ENCODE results near the gene KLHDC7A.
"Not testable (repeated sequence)": the region's sequence is repeated elsewhere in the genome, so short reads cannot be mapped to it uniquely, and the experiment has no call there.

KLHDC7A gene

DNA sequence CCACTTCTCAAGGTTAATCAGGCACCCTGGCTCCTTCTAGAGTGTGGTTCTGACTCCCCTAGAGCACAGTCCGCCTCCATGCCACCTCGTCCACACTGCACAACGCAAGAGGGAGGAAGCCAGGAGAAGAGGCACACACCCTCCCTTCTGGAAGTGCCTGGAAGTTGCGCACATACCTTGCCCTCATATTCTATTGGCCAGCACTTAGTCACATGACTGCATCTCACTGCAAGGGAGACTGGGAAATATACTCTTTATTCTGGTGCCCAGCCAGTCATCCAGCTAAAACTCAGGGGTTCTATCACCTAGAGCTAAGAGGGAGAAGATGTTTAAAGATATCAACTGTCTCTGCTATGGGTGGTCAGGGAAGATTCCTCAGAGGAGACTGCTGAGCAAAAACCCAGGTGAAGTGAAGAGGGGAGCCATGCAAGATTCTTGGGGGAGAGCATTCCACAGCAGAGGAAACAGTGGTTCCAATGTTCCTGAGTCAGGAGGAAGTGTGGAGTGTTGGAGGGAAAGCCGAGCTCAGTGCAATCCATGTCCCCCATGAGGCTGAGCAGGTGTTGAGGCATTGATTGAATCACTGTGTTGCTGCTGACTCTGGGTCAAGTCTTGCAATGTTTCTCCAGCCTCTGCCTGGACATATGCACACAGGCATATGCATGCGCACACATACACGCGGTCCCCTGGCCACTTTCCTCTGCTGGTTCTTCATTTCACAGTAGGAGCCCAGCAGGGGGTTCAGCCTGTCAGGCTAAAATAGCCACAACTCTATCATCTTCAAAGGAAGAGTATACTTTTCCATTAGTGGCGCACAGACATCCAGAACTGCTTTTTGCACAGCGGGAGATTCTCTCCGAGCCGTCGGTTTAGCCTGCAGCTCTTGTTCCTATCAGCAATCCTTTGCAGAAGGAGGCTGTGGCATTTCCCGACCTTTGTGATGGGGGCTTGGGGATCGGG lies 22.3 kb upstream of the KLHDC7A start:
- H3K27me3 ChIP-seq (ENCODE audit: control insufficient read depth, insufficient read depth, low read length): no peaks in the 10 kb centered on the region
- WGBS (ENCODE audit: insufficient coverage, insufficient read length): no CpG with 5 or more reads among the region's 15 CpGs
- H3K4me1 ChIP-seq (ENCODE audit: control insufficient read depth, insufficient read depth, low read length): no peaks in the 10 kb centered on the region
- DNase-seq (ENCODE audit: low read depth, low spot score): no peak
- no peaks in the 10 kb centered on the region for H3K36me3 ChIP-seq (ENCODE audit: control insufficient read depth, insufficient read depth, low read length)
- H3K4me3 ChIP-seq (ENCODE audit: low read length): no peak overlapping the region
- H3K27ac ChIP-seq (ENCODE audit: low read length): no peak overlapping the region
- no peaks in the 10 kb centered on the region for H3K9me3 ChIP-seq (ENCODE audit: control insufficient read depth, insufficient read depth, low read length)

DNA sequence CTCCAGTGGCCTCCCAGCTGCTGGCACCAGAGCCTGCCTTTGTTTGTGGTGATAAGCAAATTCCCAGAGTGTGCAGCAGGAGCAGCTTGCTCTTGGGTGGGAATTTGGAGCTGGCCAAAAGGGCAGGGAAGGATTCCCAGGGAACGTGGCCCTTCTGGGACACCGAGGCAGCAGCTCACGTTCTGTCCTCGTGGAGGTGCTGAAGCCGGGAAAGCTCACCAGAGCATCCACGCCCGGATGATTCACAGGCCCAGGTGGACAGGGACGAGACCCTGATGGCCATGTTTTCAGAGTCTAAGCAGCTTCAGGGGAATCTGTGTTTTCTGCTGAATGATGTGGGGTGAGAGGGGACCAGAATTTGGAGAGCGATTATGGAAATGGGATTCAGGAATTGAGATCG lies 19.1 kb upstream of the KLHDC7A start:
- Histone ChIP-seq H3K27ac (ENCODE audit: low read length) (no peak overlapping the region), H3K4me3 (ENCODE audit: low read length) (no peak overlapping the region), H3K9me3 (ENCODE audit: control insufficient read depth, insufficient read depth, low read length) (no peaks in the 10 kb centered on the region), H3K36me3 (ENCODE audit: control insufficient read depth, insufficient read depth, low read length) (no peaks in the 10 kb centered on the region), H3K27me3 (ENCODE audit: control insufficient read depth, insufficient read depth, low read length) (no peaks in the 10 kb centered on the region), H3K4me1 (ENCODE audit: control insufficient read depth, insufficient read depth, low read length) (no peaks in the 10 kb centered on the region)
- no peak for DNase-seq (ENCODE audit: low read depth, low spot score)
- no CpG with 5 or more reads among the region's 10 CpGs for WGBS (ENCODE audit: insufficient coverage, insufficient read length)

DNA sequence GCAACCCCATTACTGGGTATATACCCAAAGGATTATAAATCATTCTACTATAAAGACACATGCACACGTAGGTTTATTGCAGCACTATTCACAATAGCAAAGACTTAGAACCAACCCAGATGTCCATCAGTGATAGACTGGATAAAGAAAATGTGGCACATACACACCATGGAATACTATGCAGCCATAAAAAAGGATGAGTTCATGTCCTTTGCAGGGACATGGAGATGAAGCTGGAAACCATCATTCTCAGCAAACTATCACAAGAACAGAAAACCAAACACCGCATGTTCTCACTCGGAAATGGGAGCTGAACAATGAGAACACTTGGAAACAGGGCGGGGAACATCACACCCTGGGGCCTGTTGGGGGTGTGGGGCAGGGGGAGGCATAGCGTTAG lies 18.2 kb upstream of the KLHDC7A start:
- no CpG with 5 or more reads among the region's 5 CpGs for WGBS (ENCODE audit: insufficient coverage, insufficient read length)
- H3K4me3 ChIP-seq (ENCODE audit: low read length); H3K9me3 ChIP-seq (ENCODE audit: control insufficient read depth, insufficient read depth, low read length); H3K4me1 ChIP-seq (ENCODE audit: control insufficient read depth, insufficient read depth, low read length); H3K27me3 ChIP-seq (ENCODE audit: control insufficient read depth, insufficient read depth, low read length); H3K27ac ChIP-seq (ENCODE audit: low read length); DNase-seq (ENCODE audit: low read depth, low spot score); H3K36me3 ChIP-seq (ENCODE audit: control insufficient read depth, insufficient read depth, low read length): not testable (repeated sequence)

DNA sequence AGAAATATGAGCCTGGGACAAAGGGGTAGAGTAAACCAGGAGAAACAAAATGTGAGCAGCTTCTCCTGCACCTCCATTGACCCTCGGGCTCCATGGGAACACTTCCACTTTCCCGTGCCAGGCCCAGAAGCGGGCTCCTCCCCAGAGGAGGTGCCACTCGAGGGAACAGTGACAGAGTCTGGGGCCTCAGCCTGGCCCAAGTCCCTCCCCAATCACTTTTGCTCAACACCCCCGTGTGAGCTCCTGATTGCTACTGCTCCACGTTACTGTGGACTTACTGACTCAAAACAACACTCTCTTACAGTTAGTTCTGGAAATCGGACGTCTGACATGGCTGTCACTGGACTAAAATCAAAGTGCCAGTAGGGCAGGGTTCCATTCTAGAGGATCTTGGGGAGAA lies 17.7 kb upstream of the KLHDC7A start:
- DNase-seq (ENCODE audit: low read depth, low spot score): no peak
- Histone ChIP-seq H3K27ac (ENCODE audit: low read length) (no peak overlapping the region), H3K36me3 (ENCODE audit: control insufficient read depth, insufficient read depth, low read length) (no peaks in the 10 kb centered on the region), H3K4me1 (ENCODE audit: control insufficient read depth, insufficient read depth, low read length) (no peaks in the 10 kb centered on the region), H3K9me3 (ENCODE audit: control insufficient read depth, insufficient read depth, low read length) (no peaks in the 10 kb centered on the region), H3K27me3 (ENCODE audit: control insufficient read depth, insufficient read depth, low read length) (no peaks in the 10 kb centered on the region), H3K4me3 (ENCODE audit: low read length) (no peak overlapping the region)
- WGBS (ENCODE audit: insufficient coverage, insufficient read length): no CpG with 5 or more reads among the region's 8 CpGs

DNA sequence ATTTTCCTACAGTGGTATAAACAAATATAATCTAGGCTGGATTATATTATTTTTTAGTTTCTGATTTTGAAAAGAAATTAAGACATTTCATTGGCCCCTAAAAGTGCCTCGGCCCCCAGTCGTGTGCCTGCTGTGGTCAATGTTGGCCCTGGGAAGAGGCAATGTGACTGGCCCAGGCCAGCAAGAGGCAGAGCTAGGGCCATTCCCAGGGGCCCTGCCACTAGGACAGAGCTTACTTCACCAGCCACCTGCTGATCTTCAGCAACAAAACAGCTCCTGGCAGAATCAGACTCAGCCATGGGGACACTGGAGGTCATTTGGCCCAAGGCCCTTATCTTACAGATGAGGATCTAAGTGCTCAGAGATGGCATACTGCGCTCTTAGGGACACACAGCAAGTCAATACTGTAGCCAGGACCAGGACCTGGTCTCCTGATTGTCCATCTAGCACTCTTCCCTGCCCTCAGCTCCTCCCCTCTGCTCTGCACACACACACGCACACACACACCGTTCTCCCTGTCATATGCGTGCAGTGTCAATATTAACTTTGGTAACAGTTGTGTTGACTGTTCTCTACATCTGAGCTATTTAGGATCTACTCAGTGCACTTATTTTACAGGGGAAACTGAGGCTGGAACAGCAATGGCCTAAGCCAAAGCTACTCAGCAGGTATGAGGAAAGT lies 16.6 kb upstream of the KLHDC7A start:
- Histone ChIP-seq H3K4me3 (ENCODE audit: low read length) (no peak overlapping the region), H3K27me3 (ENCODE audit: control insufficient read depth, insufficient read depth, low read length) (no peaks in the 10 kb centered on the region), H3K9me3 (ENCODE audit: control insufficient read depth, insufficient read depth, low read length) (no peaks in the 10 kb centered on the region), H3K4me1 (ENCODE audit: control insufficient read depth, insufficient read depth, low read length) (no peaks in the 10 kb centered on the region), H3K27ac (ENCODE audit: low read length) (no peak overlapping the region), H3K36me3 (ENCODE audit: control insufficient read depth, insufficient read depth, low read length) (no peaks in the 10 kb centered on the region)
- WGBS (ENCODE audit: insufficient coverage, insufficient read length): no CpG with 5 or more reads among the region's 6 CpGs
- no peak for DNase-seq (ENCODE audit: low read depth, low spot score)

DNA sequence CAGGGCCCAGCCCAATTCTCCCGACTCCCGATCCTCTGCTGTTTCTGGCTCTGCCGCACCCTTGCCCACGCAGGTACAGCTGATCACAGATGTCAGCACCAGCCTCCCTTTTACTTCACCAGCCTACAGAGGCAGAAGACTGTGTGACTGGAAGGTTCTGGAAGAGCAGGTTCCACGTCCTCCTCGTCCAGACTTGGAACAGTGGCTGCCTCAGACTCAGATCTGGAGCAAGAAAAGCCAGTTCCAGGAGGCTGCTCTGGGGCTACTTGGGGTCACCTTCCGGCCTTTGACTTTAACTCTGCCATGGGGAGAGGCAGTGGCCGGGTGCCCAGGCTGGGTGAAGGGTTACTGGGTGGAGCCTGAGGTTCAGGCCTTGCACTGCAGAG lies 16.1 kb upstream of the KLHDC7A start:
- Histone ChIP-seq H3K4me1 (ENCODE audit: control insufficient read depth, insufficient read depth, low read length) (no peaks in the 10 kb centered on the region), H3K9me3 (ENCODE audit: control insufficient read depth, insufficient read depth, low read length) (no peaks in the 10 kb centered on the region), H3K4me3 (ENCODE audit: low read length) (no peak overlapping the region), H3K36me3 (ENCODE audit: control insufficient read depth, insufficient read depth, low read length) (no peaks in the 10 kb centered on the region), H3K27ac (ENCODE audit: low read length) (no peak overlapping the region), H3K27me3 (ENCODE audit: control insufficient read depth, insufficient read depth, low read length) (no peaks in the 10 kb centered on the region)
- DNase-seq (ENCODE audit: low read depth, low spot score): no peak
- WGBS (ENCODE audit: insufficient coverage, insufficient read length): no CpG with 5 or more reads among the region's 8 CpGs

DNA sequence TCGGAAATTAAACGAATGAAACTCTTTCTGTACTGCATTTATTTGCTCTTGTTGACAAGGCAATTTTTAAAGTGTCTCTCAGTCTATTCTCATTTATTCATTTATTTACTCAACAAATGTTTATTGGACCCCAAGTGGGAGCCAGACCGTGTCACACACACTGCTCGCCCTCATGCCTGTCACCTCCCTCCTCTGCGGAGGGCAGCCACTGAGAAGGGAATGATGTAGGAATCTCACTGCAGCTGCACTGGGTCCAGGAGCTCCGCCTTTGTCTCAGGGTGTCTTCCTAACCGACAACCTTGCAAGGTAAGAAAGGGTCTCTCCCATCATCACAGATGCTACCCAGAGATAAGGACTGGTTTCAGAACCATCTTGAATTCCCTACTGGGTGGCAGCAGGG lies 14.1 kb upstream of the KLHDC7A start:
- no peak overlapping the region for H3K4me3 ChIP-seq (ENCODE audit: low read length)
- WGBS (ENCODE audit: insufficient coverage, insufficient read length): no CpG with 5 or more reads among the region's 7 CpGs
- H3K36me3 ChIP-seq (ENCODE audit: control insufficient read depth, insufficient read depth, low read length): no peaks in the 10 kb centered on the region
- H3K27me3 ChIP-seq (ENCODE audit: control insufficient read depth, insufficient read depth, low read length): no peaks in the 10 kb centered on the region
- H3K4me1 ChIP-seq (ENCODE audit: control insufficient read depth, insufficient read depth, low read length): no peaks in the 10 kb centered on the region
- no peaks in the 10 kb centered on the region for H3K9me3 ChIP-seq (ENCODE audit: control insufficient read depth, insufficient read depth, low read length)
- no peak overlapping the region for H3K27ac ChIP-seq (ENCODE audit: low read length)
- DNase-seq (ENCODE audit: low read depth, low spot score): no peak

DNA sequence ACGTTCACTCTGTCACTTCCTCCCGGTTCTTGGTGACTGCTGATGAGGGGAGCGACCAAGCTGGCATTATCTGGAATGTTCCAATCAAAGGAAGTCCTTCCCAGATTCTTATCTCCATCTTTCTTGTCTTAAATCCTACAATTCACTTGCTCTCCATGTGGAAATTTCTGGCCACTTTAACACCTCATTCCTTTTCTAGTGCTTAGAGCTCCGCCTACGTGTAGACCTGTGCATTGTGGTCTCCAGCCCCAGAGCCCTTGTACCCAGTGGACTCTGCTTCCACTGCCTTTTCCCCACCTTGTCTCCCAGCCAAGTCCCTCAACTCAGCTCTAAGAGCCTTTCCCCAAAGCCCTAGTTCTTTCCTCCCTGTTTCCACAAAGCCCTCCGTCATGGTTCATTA lies 12.2 kb upstream of the KLHDC7A start:
- no peaks in the 10 kb centered on the region for H3K27me3 ChIP-seq (ENCODE audit: control insufficient read depth, insufficient read depth, low read length)
- H3K9me3 ChIP-seq (ENCODE audit: control insufficient read depth, insufficient read depth, low read length): no peaks in the 10 kb centered on the region
- H3K4me1 ChIP-seq (ENCODE audit: control insufficient read depth, insufficient read depth, low read length): no peaks in the 10 kb centered on the region
- no peak for DNase-seq (ENCODE audit: low read depth, low spot score)
- no CpG with 5 or more reads among the region's 6 CpGs for WGBS (ENCODE audit: insufficient coverage, insufficient read length)
- no peaks in the 10 kb centered on the region for H3K36me3 ChIP-seq (ENCODE audit: control insufficient read depth, insufficient read depth, low read length)
- H3K4me3 ChIP-seq (ENCODE audit: low read length): no peak overlapping the region
- no peak overlapping the region for H3K27ac ChIP-seq (ENCODE audit: low read length)

DNA sequence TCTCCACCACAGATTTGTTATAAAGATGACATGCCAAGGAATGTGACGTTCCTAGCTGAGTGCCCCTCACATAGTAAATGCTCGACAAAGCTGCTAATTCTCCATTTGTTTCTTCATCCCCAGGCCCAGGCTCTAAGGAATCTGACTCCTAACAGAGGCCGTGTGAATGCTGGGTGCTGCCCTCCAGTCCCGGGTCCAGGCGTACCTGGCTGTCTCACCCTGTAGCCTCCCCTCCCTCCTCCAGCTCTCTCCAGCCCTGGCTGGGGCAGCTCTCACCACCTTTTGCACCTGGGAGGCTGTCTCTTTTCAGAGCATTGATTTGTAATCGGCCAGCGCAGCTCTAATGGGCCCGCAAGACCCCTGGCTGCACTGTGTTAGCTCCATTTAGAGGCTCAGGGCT lies 11.2 kb upstream of the KLHDC7A start:
- Histone ChIP-seq H3K4me3 (ENCODE audit: low read length) (no peak overlapping the region), H3K36me3 (ENCODE audit: control insufficient read depth, insufficient read depth, low read length) (no peaks in the 10 kb centered on the region), H3K4me1 (ENCODE audit: control insufficient read depth, insufficient read depth, low read length) (no peaks in the 10 kb centered on the region), H3K27me3 (ENCODE audit: control insufficient read depth, insufficient read depth, low read length) (no peaks in the 10 kb centered on the region), H3K27ac (ENCODE audit: low read length) (no peak overlapping the region), H3K9me3 (ENCODE audit: control insufficient read depth, insufficient read depth, low read length) (no peaks in the 10 kb centered on the region)
- WGBS (ENCODE audit: insufficient coverage, insufficient read length): no CpG with 5 or more reads among the region's 8 CpGs
- DNase-seq (ENCODE audit: low read depth, low spot score): no peak

DNA sequence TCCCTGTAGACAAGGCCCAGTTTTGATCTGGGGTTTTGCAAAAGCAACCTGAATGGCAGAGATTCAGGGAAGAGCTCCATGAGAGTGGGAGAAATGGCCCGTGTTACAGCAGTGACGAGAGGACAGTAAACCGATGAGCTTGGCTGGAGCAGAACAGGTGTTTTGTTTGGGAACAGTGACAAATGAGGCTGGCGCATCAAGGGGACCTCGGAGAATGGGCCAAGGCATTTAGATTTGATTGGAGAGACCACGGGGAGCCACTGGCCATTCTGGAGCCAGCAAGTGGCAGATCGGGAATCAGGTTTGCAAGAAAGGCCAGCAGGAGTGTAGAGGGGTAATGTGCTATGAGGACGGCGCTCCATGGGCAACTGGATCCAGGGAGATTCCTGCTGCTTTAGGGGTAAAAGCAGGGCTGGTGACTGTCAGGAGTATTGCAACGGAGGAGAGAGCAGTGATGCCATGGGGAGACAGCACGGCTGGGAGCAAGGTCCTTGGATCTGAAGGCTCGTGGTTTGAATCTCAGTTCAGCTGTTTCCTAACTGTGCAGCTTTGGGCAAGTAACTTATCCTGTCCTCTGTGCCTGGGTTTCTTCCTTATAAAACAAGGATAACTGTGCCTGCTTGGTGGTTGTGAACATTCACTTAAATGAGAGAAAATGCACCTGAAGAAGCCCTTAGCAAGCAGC lies 9.9 kb upstream of the KLHDC7A start:
- no peak for DNase-seq (ENCODE audit: low read depth, low spot score)
- no peaks in the 10 kb centered on the region; the same call in 1 of the 2 replicates for H3K4me1 ChIP-seq (ENCODE audit: control insufficient read depth, insufficient read depth, low read length)
- WGBS (ENCODE audit: insufficient coverage, insufficient read length): no CpG with 5 or more reads among the region's 12 CpGs

More for the DNA sequence above, 9.9 kb upstream of the KLHDC7A start:
- Histone ChIP-seq H3K27ac (ENCODE audit: low read length) (no peak overlapping the region), H3K4me3 (ENCODE audit: low read length) (no peak overlapping the region), H3K36me3 (ENCODE audit: control insufficient read depth, insufficient read depth, low read length) (no peaks in the 10 kb centered on the region), H3K27me3 (ENCODE audit: control insufficient read depth, insufficient read depth, low read length) (no peaks in the 10 kb centered on the region), H3K9me3 (ENCODE audit: control insufficient read depth, insufficient read depth, low read length) (no peaks in the 10 kb centered on the region)
